Liver (tissue), 9 donors: ENCODE data around the gene NMB. TPM values are rescaled to one million over a fixed set of nuclear protein-coding genes. Genes with fewer than 3 reads are reported as not detected.
"Not testable (repeated sequence)": the region's sequence is repeated elsewhere in the genome, so short reads cannot be mapped to it uniquely, and the experiment has no call there.

ENCODE experiments used
- DNase-seq: peaks from one replicate; pipeline ENCODE4 v3.0.0-alpha.2; 2017; ENCODE audit warnings: low spot score
- H3K27ac ChIP-seq, 2 donors: one replicate each; pipeline ENCODE4 v1.7.0; 2013; ENCODE audit warnings: inconsistent platforms in 2 of 2, low read length in 2 of 2, control low read depth in 1 of 2, low read depth in 1 of 2, mild to moderate bottlenecking in 1 of 2
- H3K27me3 ChIP-seq, 4 donors: one replicate each; pipeline versions ENCODE4 v1.6.1 to v1.7.0; 2013; ENCODE audit warnings: low read length in 3 of 4, inconsistent platforms in 1 of 4, mild to moderate bottlenecking in 1 of 4, moderate library complexity in 1 of 4; ENCODE audit not compliant: control insufficient read depth in 4 of 4, insufficient read depth in 4 of 4
- H3K36me3 ChIP-seq, 4 donors: one replicate each; pipeline versions ENCODE4 v1.6.1 to v1.7.0; 2013; ENCODE audit warnings: low read length in 3 of 4, mild to moderate bottlenecking in 3 of 4, low read depth in 1 of 4, moderate library complexity in 1 of 4; ENCODE audit not compliant: control insufficient read depth in 4 of 4, insufficient read depth in 3 of 4
- H3K4me1 ChIP-seq, 4 donors: one replicate each; pipeline versions ENCODE4 v1.6.1 to v1.7.0; 2013; ENCODE audit warnings: low read length in 3 of 4, mild to moderate bottlenecking in 3 of 4, moderate library complexity in 1 of 4; ENCODE audit not compliant: control insufficient read depth in 4 of 4, insufficient read depth in 4 of 4
- H3K4me3 ChIP-seq, 3 donors: one replicate each; pipeline versions ENCODE4 v1.6.1 to v1.7.0; 2013; ENCODE audit warnings: low read length in 3 of 3, control low read depth in 1 of 3, low read depth in 1 of 3, mild to moderate bottlenecking in 1 of 3
- H3K9ac ChIP-seq, 2 donors: one replicate each; pipeline ENCODE4 v1.7.0; 2013; ENCODE audit warnings: low read length in 2 of 2, mild to moderate bottlenecking in 2 of 2, moderate library complexity in 2 of 2, control low read depth in 1 of 2, low read depth in 1 of 2
- H3K9me3 ChIP-seq, 4 donors: one replicate each; pipeline versions ENCODE4 v1.6.1 to v1.7.0; 2013; ENCODE audit warnings: low read length in 3 of 4; ENCODE audit not compliant: control insufficient read depth in 4 of 4
- EGR1 ChIP-seq, 2 donors: IDR thresholded peaks; 2 replicates each; pipeline ENCODE4 v1.6.1; 2016 to 2018; ENCODE audit warnings: antibody characterized with exemption in 2 of 2, low read depth in 2 of 2
- FOXA1 ChIP-seq: IDR thresholded peaks from 2 replicates; pipeline ENCODE4 v1.6.1; 2016; ENCODE audit warnings: antibody characterized with exemption
- FOXA2 ChIP-seq: IDR thresholded peaks from 2 replicates; pipeline ENCODE4 v1.6.1; 2016; ENCODE audit warnings: antibody characterized with exemption
- HNF4A ChIP-seq, 2 donors: conservative IDR thresholded peaks; 2 replicates each; pipeline ENCODE4 v1.6.1; 2016; ENCODE audit warnings: antibody characterized with exemption in 2 of 2, mild to moderate bottlenecking in 2 of 2
- HNF4G ChIP-seq: IDR thresholded peaks from 2 replicates; pipeline ENCODE4 v1.6.1; 2016; ENCODE audit warnings: antibody characterized with exemption
- JUND ChIP-seq, 2 donors: IDR thresholded peaks; 2 replicates each; pipeline ENCODE4 v1.6.1; 2016; ENCODE audit warnings: antibody characterized with exemption in 2 of 2
- RXRA ChIP-seq, 2 donors: IDR thresholded peaks; 2 replicates each; pipeline ENCODE4 v1.6.1; 2017 to 2018; ENCODE audit warnings: antibody characterized with exemption in 2 of 2, mild to moderate bottlenecking in 1 of 2
- TAF1 ChIP-seq: conservative IDR thresholded peaks from 2 replicates; pipeline ENCODE4 v1.6.1; 2016; ENCODE audit warnings: antibody characterized with exemption, mild to moderate bottlenecking
- YY1 ChIP-seq: IDR thresholded peaks from 2 replicates; pipeline ENCODE4 v1.6.1; 2016; ENCODE audit warnings: antibody characterized with exemption, mild to moderate bottlenecking
- WGBS: extraction: QIAGEN DNeasy Blood & Tissue Kit; methylation state at CpG from one replicate; pipeline ENCODE4 v1.1.7; 2013; 5-methylcytosine and 5-hydroxymethylcytosine counted together
- polyA plus RNA-seq, 2 donors: library from polyadenylated mRNA; stranded (reverse) in 1 of 2; unstranded in 1 of 2; fragments of 200-250 nt in 1 of 2; fragments of >200 nt in 1 of 2; fragmentation: Nextera tagmentation in 1 of 2; extraction: Ambion mirVana in 1 of 2; gene quantifications; one replicate each; pipeline versions ENCODE4 v1.2.1 to v1.2.3, GENCODE V29; 2013 to 2015
- total RNA-seq, 2 donors: library from RNA; depleted of rRNA; stranded (reverse); fragments of >200 nt; gene quantifications; one replicate each; pipeline ENCODE4 v1.2.3, GENCODE V29; 2014
- TF ChIP-seq, protein P1 (sequence below): IDR thresholded peaks from 2 replicates; pipeline ENCODE4 v1.6.1; 2016; ENCODE audit warnings: antibody characterized with exemption
- TF ChIP-seq, protein P2 (sequence below): IDR thresholded peaks from 2 replicates; pipeline ENCODE4 v1.6.1; 2016; ENCODE audit warnings: antibody characterized with exemption
- TF ChIP-seq, protein P3 (sequence below): fragments of 150-350 bp; IDR thresholded peaks from 2 replicates; pipeline ENCODE4 v1.5.1; 2017; ENCODE audit warnings: improper control_type of control experiment, low read depth, low read length; ENCODE audit not compliant: missing input control
- TF ChIP-seq, protein P4 (sequence below): IDR thresholded peaks from 2 replicates; pipeline ENCODE4 v1.6.1; 2016; ENCODE audit warnings: antibody characterized with exemption
- donor health status: healthy.
- donor health status: healthy.
- donor health status: healthy.
- donor health status: healthy.
- donor health status: healthy.

Gene NMB
- total and polyA plus RNA-seq, 4 donors, result 0.59 to 1.8 (median 1.1) TPM

DNA sequence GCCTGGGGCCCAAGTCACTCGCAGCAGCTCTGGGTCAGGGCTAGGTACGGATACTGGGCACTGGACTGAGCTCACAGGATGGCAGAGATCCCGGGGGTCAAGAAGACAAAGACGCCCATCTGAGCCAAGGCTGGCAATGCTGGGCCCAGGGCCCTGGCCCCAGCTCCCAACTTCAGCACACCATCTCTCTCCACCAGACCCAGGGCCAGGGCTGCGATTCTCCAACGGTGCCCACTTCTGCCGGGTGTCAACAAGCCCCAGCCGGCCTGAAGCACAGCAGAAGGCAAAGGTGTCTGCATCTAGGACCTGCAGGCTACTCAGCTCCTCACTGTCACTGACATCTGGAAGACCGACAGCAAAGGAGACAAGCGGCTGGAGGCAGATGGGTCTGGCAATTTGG lies 12.5 kb downstream of the NMB start:
- Histone ChIP-seq H3K4me1 (no peaks in the 10 kb centered on the region), H3K9ac (no peak overlapping the region), H3K36me3 (peaks cover 7 to 65% (median 52%) of the 10 kb centered on the region in 4 donors), H3K9me3 (no peaks in the 10 kb centered on the region), H3K27ac (no peak overlapping the region), H3K27me3 (no peaks in the 10 kb centered on the region), H3K4me3 (no peak overlapping the region)
- TF ChIP-seq JUND (IDR thresholded peaks at IDR 0.05), result no peak
- no peak for TF ChIP-seq FOXA1
- no peak for TF ChIP-seq TAF1
- no peak for TF ChIP-seq RXRA (IDR thresholded peaks at IDR 0.05)
- no peak for TF ChIP-seq HNF4A (conservative IDR thresholded peaks at IDR 0.05)
- TF ChIP-seq, protein P1, sequence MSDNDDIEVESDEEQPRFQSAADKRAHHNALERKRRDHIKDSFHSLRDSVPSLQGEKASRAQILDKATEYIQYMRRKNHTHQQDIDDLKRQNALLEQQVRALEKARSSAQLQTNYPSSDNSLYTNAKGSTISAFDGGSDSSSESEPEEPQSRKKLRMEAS, result no peak
- no peak for TF ChIP-seq YY1
- TF ChIP-seq, protein P2, sequence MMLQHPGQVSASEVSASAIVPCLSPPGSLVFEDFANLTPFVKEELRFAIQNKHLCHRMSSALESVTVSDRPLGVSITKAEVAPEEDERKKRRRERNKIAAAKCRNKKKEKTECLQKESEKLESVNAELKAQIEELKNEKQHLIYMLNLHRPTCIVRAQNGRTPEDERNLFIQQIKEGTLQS, result no peak
- TF ChIP-seq FOXA2, result no peak
- WGBS, result 90% methylated on average over 10 of the region's 10 CpGs
- no peak for DNase-seq

DNA sequence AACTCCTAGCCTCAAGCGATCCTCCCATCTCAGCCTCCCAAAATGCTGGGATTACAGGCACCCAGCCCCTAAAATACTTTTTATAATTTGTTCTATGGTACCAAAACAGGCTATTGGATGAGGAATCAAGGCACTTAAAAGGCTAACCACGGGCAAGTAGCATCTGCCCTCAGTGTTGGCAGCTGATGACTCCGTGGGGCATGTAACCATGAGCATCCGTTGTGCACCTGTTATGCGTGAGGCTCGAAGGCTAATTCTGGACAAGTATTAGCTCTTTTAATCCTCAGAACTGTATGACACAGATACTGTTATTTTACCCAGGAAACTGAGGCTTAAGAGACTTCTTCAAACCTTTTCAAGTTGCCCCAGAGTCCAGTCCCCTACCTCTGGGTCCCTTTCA lies 14.2 kb downstream of the NMB start:
- no peak overlapping the region for H3K4me3 ChIP-seq
- no peaks in the 10 kb centered on the region for H3K4me1 ChIP-seq
- no peak for DNase-seq
- H3K9ac ChIP-seq, result no peak overlapping the region
- TF ChIP-seq, protein P3, sequence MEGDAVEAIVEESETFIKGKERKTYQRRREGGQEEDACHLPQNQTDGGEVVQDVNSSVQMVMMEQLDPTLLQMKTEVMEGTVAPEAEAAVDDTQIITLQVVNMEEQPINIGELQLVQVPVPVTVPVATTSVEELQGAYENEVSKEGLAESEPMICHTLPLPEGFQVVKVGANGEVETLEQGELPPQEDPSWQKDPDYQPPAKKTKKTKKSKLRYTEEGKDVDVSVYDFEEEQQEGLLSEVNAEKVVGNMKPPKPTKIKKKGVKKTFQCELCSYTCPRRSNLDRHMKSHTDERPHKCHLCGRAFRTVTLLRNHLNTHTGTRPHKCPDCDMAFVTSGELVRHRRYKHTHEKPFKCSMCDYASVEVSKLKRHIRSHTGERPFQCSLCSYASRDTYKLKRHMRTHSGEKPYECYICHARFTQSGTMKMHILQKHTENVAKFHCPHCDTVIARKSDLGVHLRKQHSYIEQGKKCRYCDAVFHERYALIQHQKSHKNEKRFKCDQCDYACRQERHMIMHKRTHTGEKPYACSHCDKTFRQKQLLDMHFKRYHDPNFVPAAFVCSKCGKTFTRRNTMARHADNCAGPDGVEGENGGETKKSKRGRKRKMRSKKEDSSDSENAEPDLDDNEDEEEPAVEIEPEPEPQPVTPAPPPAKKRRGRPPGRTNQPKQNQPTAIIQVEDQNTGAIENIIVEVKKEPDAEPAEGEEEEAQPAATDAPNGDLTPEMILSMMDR, result no peak
- TF ChIP-seq EGR1 (IDR thresholded peaks at IDR 0.05; ENCODE audit: low read depth in 2 of 2) (no peak), HNF4G (no peak), FOXA2 (no peak), JUND (IDR thresholded peaks at IDR 0.05) (no peak)
- TF ChIP-seq, protein P4, sequence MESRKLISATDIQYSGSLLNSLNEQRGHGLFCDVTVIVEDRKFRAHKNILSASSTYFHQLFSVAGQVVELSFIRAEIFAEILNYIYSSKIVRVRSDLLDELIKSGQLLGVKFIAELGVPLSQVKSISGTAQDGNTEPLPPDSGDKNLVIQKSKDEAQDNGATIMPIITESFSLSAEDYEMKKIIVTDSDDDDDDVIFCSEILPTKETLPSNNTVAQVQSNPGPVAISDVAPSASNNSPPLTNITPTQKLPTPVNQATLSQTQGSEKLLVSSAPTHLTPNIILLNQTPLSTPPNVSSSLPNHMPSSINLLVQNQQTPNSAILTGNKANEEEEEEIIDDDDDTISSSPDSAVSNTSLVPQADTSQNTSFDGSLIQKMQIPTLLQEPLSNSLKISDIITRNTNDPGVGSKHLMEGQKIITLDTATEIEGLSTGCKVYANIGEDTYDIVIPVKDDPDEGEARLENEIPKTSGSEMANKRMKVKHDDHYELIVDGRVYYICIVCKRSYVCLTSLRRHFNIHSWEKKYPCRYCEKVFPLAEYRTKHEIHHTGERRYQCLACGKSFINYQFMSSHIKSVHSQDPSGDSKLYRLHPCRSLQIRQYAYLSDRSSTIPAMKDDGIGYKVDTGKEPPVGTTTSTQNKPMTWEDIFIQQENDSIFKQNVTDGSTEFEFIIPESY, result no peak
- no peak overlapping the region for H3K27ac ChIP-seq
- no peaks in the 10 kb centered on the region for H3K9me3 ChIP-seq
- WGBS, result 97% methylated on average over 6 of the region's 6 CpGs
- H3K27me3 ChIP-seq, result no peaks in the 10 kb centered on the region
- peaks cover 15 to 73% (median 56%) of the 10 kb centered on the region in 4 donors for H3K36me3 ChIP-seq

DNA sequence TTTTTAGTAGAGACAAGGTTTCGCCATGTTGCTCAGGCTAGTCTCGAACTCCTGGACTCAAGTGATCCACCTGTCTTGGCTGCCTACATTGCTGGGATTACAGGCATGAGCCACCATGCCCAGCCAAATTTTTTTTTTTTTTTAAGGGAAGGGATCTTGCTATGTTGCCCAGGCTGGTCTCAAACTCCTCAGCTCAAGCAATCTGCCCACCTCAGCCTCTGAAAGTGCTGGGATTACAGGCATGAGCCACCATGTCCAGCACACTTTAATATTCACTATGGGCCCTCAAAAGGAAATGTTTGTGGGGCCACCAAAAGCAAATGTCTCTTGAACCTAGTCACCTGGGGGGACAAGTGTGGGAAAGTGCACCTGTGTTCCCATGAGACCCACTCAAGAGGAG lies 15.4 kb downstream of the NMB start:
- not testable (repeated sequence) for H3K27me3 ChIP-seq, H3K9ac ChIP-seq, H3K9me3 ChIP-seq, DNase-seq, H3K4me3 ChIP-seq, H3K27ac ChIP-seq, H3K4me1 ChIP-seq
- 55% methylated on average over 2 of the region's 2 CpGs for WGBS
- peaks cover 15 to 64% (median 55%) of the 10 kb centered on the region in 4 donors for H3K36me3 ChIP-seq

DNA sequence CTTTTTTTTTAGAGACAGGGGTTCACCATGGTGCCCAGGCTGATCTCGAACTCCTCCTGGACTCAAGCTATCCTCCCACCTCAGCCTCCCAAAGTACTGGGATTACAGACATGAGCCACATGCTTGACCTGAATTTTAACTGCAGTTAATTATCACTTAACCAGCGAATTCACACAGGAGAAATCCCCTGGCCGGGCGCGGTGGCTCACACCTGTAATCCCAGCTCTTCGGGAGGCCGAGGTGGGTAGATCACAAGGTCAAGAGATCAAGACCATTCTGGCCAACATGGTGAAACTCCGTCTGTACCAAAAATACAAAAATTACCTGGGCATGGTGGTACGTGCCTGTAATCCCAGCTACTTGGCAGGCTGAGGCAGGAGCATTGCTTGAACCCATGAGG lies 16.1 kb downstream of the NMB start:
- DNase-seq, result not testable (repeated sequence)
- 97% methylated on average over 9 of the region's 9 CpGs for WGBS
- peaks cover 15 to 59% (median 50%) of the 10 kb centered on the region in 4 donors for H3K36me3 ChIP-seq

More for the DNA sequence above, 16.1 kb downstream of the NMB start:
- H3K4me1 ChIP-seq, H3K9ac ChIP-seq, H3K9me3 ChIP-seq, H3K27me3 ChIP-seq, H3K27ac ChIP-seq, H3K4me3 ChIP-seq: not testable (repeated sequence)
